ENCODE measurements around the gene RAB6B. TPM values are rescaled to one million over a fixed set of nuclear protein-coding genes. Genes with fewer than 3 reads are reported as not detected.

Gene RAB6B
- total and polyA plus RNA-seq, 2 donors (not counting 1 experiment from before 2014, with no cell fraction given), result 0.83 to 1.5 TPM

DNA sequence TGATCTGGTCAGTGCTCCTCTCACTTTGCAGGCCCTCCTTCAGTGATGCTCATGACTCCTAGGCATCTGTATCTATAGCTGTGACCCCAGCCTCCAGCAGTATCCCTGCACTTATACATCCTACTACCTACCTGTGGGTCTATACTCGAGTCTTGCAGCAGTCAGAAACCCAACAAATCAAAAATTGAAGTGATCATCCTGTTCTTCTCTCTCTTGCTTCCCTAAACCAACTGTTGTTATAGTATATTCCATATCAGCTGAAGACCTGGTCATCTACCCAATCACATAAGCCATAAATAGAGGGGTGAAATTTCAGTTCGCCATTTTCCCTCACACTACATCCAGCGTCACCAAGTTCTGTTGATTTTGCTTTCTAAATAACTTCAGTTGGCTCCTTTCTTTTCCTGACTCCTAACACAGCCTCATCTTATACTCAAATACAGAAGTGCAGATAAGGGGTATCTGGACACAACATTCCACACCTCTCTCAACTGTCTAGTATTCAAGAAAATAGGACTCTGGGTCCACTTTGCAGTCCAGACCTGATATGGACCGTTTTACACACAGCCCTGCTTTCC lies 116.0 kb downstream of the RAB6B start:
- no peaks in the 10 kb centered on the region for H3K36me3 ChIP-seq (ENCODE audit: control insufficient read depth, insufficient read depth, low read length)
- H3K9ac ChIP-seq (ENCODE audit: insufficient read depth, low read length), result no peak overlapping the region
- H2AFZ ChIP-seq (ENCODE audit: low read length), result no peak overlapping the region
- no peak overlapping the region for H3K27ac ChIP-seq (ENCODE audit: insufficient read depth, low read length)
- no peak overlapping the region for H3K4me3 ChIP-seq (replicated peaks in 1 of 4; ENCODE audit: control extremely low read depth in 1 of 4, insufficient read depth in 1 of 4, low read depth in 3 of 4, low read length in 4 of 4)
- no peaks in the 10 kb centered on the region for H3K79me2 ChIP-seq (ENCODE audit: control insufficient read depth, insufficient read depth, low read length)
- H3K9me3 ChIP-seq (ENCODE audit: control insufficient read depth, insufficient read depth, low read depth, low read length), result no peaks in the 10 kb centered on the region
- no peak overlapping the region for H3K4me2 ChIP-seq (ENCODE audit: extremely low read depth, insufficient read depth, low read length)
- H3K4me1 ChIP-seq (ENCODE audit: control insufficient read depth, extremely low read depth, insufficient read depth, low read length), result no peaks in the 10 kb centered on the region
- no peak for DNase-seq (ENCODE audit: low read depth in 2 of 2)
- H3K27me3 ChIP-seq (ENCODE audit: control insufficient read depth, insufficient read depth, low read length), result no peaks in the 10 kb centered on the region
- no peak for TF ChIP-seq EZH2 (IDR thresholded peaks at IDR 0.05; ENCODE audit: low read length, missing control alignments)
- TF ChIP-seq CTCF (conservative IDR thresholded peaks at IDR 0.05 in 1 of 2, IDR thresholded peaks at IDR 0.05 in 1 of 2; ENCODE audit: low read depth in 1 of 2, low read length in 2 of 2), result no peak
- no peaks in the 10 kb centered on the region for H4K20me1 ChIP-seq (ENCODE audit: control insufficient read depth, extremely low read depth, insufficient read depth, low read length)

DNA sequence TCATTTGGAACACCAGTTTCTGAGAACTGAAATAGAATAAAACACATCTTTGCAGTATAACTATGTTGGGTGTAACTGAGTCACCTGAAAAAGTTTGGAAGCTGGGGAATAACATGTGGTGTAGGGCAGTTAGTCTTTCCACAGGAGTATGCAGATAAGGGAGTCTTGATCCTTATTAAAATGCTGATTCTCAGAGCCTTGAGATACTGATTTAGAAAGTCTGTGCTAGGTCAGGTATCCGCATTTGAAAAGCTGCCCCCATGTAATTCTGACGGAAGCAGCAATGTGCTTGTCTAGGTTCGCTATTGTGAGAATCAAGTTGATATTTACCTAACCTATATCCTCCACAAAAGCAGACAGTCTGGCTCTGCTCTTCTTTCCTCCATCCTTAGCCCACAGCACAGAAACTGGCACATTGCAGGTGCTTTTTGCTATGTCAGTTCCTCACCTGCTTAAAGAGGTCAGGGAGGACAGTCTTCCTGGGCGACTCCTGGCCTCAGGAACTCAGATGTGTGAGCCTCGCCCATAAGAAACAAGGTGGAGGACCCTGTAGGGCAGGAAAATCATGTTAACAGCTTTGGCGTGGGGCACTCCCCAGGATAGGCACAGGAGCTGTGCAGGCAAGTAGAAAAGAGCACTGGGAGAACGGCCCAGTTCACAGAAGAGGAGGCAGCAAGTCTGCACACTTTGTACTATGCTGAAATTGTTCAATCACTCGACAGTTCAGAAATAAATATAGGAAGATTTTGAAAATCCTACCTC lies 117.7 kb downstream of the RAB6B start:
- Histone ChIP-seq H3K79me2 (ENCODE audit: control insufficient read depth, insufficient read depth, low read length) (no peaks in the 10 kb centered on the region), H2AFZ (ENCODE audit: low read length) (no peak overlapping the region), H3K27ac (ENCODE audit: insufficient read depth, low read length) (no peak overlapping the region), H4K20me1 (ENCODE audit: control insufficient read depth, extremely low read depth, insufficient read depth, low read length) (no peaks in the 10 kb centered on the region), H3K4me2 (ENCODE audit: extremely low read depth, insufficient read depth, low read length) (no peak overlapping the region), H3K4me3 (replicated peaks in 1 of 4; ENCODE audit: control extremely low read depth in 1 of 4, insufficient read depth in 1 of 4, low read depth in 3 of 4, low read length in 4 of 4) (no peak overlapping the region), H3K9ac (ENCODE audit: insufficient read depth, low read length) (no peak overlapping the region), H3K27me3 (ENCODE audit: control insufficient read depth, insufficient read depth, low read length) (no peaks in the 10 kb centered on the region), H3K9me3 (ENCODE audit: control insufficient read depth, insufficient read depth, low read depth, low read length) (no peaks in the 10 kb centered on the region), H3K4me1 (ENCODE audit: control insufficient read depth, extremely low read depth, insufficient read depth, low read length) (no peaks in the 10 kb centered on the region), H3K36me3 (ENCODE audit: control insufficient read depth, insufficient read depth, low read length) (no peaks in the 10 kb centered on the region)
- TF ChIP-seq EZH2 (IDR thresholded peaks at IDR 0.05; ENCODE audit: low read length, missing control alignments) (no peak), CTCF (conservative IDR thresholded peaks at IDR 0.05 in 1 of 2, IDR thresholded peaks at IDR 0.05 in 1 of 2; ENCODE audit: low read depth in 1 of 2, low read length in 2 of 2) (no peak)
- DNase-seq (ENCODE audit: low read depth in 2 of 2), result no peak

DNA sequence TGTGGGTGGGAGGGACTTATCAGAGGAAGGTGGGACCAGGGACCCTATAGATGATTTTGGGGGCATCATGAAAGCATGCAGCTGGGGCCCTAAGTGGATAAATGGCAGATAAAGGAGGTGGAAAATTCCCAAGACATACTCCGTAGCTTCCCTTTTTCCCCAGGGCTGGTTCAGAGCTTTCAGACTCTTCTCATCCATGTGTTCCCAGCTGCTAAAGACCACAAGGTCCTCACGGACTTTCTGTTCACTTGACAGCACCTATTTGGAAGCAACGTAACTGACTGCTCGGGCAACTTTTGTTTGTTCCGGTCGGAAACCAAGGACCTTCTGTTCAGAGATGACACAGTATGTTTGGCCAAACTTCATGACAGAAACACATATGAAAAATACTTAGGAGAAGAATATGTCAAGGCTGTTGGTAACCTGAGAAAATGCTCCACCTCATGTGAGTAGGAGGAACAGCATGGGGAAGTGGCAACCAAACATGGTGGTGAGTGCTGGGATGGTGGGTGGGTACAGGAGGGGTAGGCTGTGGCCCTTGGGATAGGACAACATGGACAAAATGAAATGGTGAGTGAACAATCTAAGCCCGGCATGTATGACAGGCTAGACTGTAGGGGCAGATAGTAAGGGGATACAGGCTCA lies 118.8 kb downstream of the RAB6B start:
- H3K27me3 ChIP-seq (ENCODE audit: control insufficient read depth, insufficient read depth, low read length), result no peaks in the 10 kb centered on the region
- no peak for TF ChIP-seq CTCF (conservative IDR thresholded peaks at IDR 0.05 in 1 of 2, IDR thresholded peaks at IDR 0.05 in 1 of 2; ENCODE audit: low read depth in 1 of 2, low read length in 2 of 2)
- TF ChIP-seq EZH2 (IDR thresholded peaks at IDR 0.05; ENCODE audit: low read length, missing control alignments), result no peak

More for the DNA sequence above, 118.8 kb downstream of the RAB6B start:
- Histone ChIP-seq H3K79me2 (ENCODE audit: control insufficient read depth, insufficient read depth, low read length) (no peaks in the 10 kb centered on the region), H3K4me3 (replicated peaks in 1 of 4; ENCODE audit: control extremely low read depth in 1 of 4, insufficient read depth in 1 of 4, low read depth in 3 of 4, low read length in 4 of 4) (no peak overlapping the region), H4K20me1 (ENCODE audit: control insufficient read depth, extremely low read depth, insufficient read depth, low read length) (no peaks in the 10 kb centered on the region), H3K27ac (ENCODE audit: insufficient read depth, low read length) (no peak overlapping the region), H3K9me3 (ENCODE audit: control insufficient read depth, insufficient read depth, low read depth, low read length) (no peaks in the 10 kb centered on the region), H3K4me2 (ENCODE audit: extremely low read depth, insufficient read depth, low read length) (no peak overlapping the region), H3K4me1 (ENCODE audit: control insufficient read depth, extremely low read depth, insufficient read depth, low read length) (no peaks in the 10 kb centered on the region), H2AFZ (ENCODE audit: low read length) (no peak overlapping the region), H3K9ac (ENCODE audit: insufficient read depth, low read length) (no peak overlapping the region), H3K36me3 (ENCODE audit: control insufficient read depth, insufficient read depth, low read length) (no peaks in the 10 kb centered on the region)
- no peak for DNase-seq (ENCODE audit: low read depth in 2 of 2)
